OCI-LY3 (cell line): Measurements from ENCODE around the gene PAPSS2.
A peak's percentile ranks its signal among the peaks of the same experiment; 100 is the strongest.

Experiments
- H2AFZ ChIP-seq: fragments of 200-600, 300-600 bp; shearing (Covaris generic); 2 replicates; pipeline ENCODE4 v1.6.0; 2014; ENCODE audit warnings: antibody characterized with exemption, low read depth, low read length
- H3K27ac ChIP-seq: fragments of 200-600, 300-600 bp; sonication (generic); 2 replicates; pipeline ENCODE4 v1.5.1; 2014; ENCODE audit warnings: mild to moderate bottlenecking, low read length, moderate library complexity, mixed read lengths
- H3K27me3 ChIP-seq: fragments of 200-600, 300-600 bp; sonication (generic); 2 replicates; pipeline ENCODE4 v1.6.1; 2014; ENCODE audit warnings: low read depth, low read length, mixed read lengths
- H3K36me3 ChIP-seq: fragments of 200-600, 300-600 bp; sonication (generic); replicated peaks from 2 replicates; pipeline ENCODE3; 2014; ENCODE audit warnings: low read depth, low read length, mixed read lengths
- H3K4me1 ChIP-seq: fragments of 300-600, 200-600 bp; sonication (generic); 2 replicates; pipeline ENCODE4 v1.6.1; 2014; ENCODE audit warnings: low read length, mixed read lengths
- H3K4me2 ChIP-seq: fragments of 200-600, 300-600 bp; sonication (generic); 2 replicates; pipeline ENCODE4 v1.6.1; 2014; ENCODE audit warnings: low read length, mixed read lengths
- H3K4me3 ChIP-seq: fragments of 300-600, 200-600 bp; sonication (generic); 2 replicates; pipeline ENCODE4 v1.5.1; 2014; ENCODE audit warnings: antibody characterized with exemption, mild to moderate bottlenecking, low read length, moderate library complexity
- H3K79me2 ChIP-seq: fragments of 300-600, 200-600 bp; shearing (Covaris generic); 2 replicates; pipeline ENCODE4 v1.6.1; 2014; ENCODE audit warnings: mild to moderate bottlenecking, low read length, mixed read lengths
- H3K9ac ChIP-seq: fragments of 300-600, 200-600 bp; shearing (Covaris generic); 2 replicates; pipeline ENCODE4 v1.6.0; 2014; ENCODE audit warnings: mild to moderate bottlenecking, low read length, moderate library complexity
- H3K9me3 ChIP-seq: fragments of 200-600, 300-600 bp; shearing (Covaris generic); 2 replicates; pipeline ENCODE4 v1.6.1; 2014; ENCODE audit warnings: low read length, mixed read lengths; ENCODE audit not compliant: insufficient read depth
- H4K20me1 ChIP-seq: fragments of 200-600, 300-600 bp; sonication (generic); 2 replicates; pipeline ENCODE4 v1.6.1; 2016; ENCODE audit warnings: low read length, mixed read lengths; ENCODE audit not compliant: insufficient read depth
- EZH2phosphoT487 ChIP-seq: fragments of 200-600 bp; shearing (Covaris generic); IDR thresholded peaks from 2 replicates; pipeline ENCODE4 v1.6.1; 2018; ENCODE audit warnings: antibody characterized with exemption, mixed run types, low read depth
- TF ChIP-seq, protein P1 (sequence below): fragments of 200-600, 300-600 bp; sonication (generic); IDR thresholded peaks from 2 replicates; pipeline ENCODE4 v1.5.1; 2014; ENCODE audit warnings: antibody characterized with exemption, low read length, low read depth

Gene PAPSS2

DNA sequence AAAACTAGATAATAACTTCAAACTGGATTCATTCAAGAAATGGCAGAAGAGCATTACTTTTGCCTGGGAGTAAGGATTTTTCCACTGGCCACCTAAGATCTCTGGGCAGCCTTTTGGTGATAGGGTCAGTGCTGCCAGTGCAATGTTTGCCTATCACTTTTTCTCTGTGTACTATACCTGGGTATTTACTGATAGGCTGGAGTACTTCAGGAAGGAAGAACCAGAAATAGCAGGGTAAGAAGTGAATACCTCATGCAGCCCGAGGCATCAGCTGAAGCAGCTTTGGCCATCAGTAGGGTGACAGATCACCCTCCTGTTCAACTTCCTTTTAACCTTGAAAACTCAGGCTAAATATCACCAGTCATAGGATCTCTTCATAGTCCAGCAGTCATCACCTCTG is 5.5 kb upstream of the PAPSS2 start:
- Histone ChIP-seq H3K27ac (no peak overlapping the region), H2AFZ (no peak overlapping the region), H3K9me3 (no peaks in the 10 kb centered on the region), H3K79me2 (no peaks in the 10 kb centered on the region), H3K4me3 (no peak overlapping the region), H3K4me1 (no peaks in the 10 kb centered on the region), H3K27me3 (no peaks in the 10 kb centered on the region), H3K4me2 (no peak overlapping the region), H3K36me3 (no peaks in the 10 kb centered on the region), H4K20me1 (no peaks in the 10 kb centered on the region), H3K9ac (no peak overlapping the region)
- no peak for TF ChIP-seq EZH2phosphoT487
- TF ChIP-seq, protein P1, sequence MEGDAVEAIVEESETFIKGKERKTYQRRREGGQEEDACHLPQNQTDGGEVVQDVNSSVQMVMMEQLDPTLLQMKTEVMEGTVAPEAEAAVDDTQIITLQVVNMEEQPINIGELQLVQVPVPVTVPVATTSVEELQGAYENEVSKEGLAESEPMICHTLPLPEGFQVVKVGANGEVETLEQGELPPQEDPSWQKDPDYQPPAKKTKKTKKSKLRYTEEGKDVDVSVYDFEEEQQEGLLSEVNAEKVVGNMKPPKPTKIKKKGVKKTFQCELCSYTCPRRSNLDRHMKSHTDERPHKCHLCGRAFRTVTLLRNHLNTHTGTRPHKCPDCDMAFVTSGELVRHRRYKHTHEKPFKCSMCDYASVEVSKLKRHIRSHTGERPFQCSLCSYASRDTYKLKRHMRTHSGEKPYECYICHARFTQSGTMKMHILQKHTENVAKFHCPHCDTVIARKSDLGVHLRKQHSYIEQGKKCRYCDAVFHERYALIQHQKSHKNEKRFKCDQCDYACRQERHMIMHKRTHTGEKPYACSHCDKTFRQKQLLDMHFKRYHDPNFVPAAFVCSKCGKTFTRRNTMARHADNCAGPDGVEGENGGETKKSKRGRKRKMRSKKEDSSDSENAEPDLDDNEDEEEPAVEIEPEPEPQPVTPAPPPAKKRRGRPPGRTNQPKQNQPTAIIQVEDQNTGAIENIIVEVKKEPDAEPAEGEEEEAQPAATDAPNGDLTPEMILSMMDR: no peak

DNA sequence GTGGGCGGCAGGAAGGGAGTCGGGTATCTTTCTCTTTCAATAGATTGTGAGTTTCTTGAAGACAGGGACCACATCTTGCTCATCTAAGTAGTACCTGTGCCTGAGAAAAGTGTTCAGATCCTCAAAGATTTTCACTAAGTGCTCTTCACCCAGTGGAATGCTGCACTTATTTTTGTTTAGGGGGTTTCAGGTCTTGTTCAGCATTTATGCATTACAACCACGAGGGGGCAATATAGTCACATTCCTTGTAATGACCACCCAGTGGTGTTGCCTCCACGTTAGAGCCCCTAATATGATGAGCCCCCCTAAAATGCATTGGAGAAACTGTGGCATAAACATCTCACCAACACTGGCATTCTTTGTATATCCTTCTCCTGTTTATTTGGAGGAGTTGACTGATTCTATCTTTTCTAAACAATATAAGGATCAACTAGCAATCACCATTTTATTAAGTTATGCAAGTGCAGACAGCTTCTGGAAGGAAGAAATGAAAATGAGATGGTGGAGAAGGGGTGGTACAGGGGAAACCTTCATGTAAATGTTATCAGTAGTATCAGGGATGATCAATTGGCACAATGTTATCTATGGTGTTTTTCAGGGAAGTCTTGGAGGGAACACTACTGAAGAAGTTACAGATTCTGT is 3.1 kb upstream of the PAPSS2 start:
- Histone ChIP-seq H3K4me2 (peak overlapping the region; percentile 37; the same call in 1 of the 2 replicates), H3K27me3 (0 out of 2 replicates have a peak, but pooled peaks cover 15% of the 10 kb centered on the region), H3K4me3 (no peak overlapping the region), H3K36me3 (no peaks in the 10 kb centered on the region), H3K9ac (no peak overlapping the region), H3K27ac (no peak overlapping the region), H3K4me1 (no peaks in the 10 kb centered on the region), H3K9me3 (no peaks in the 10 kb centered on the region), H3K79me2 (no peaks in the 10 kb centered on the region), H4K20me1 (no peaks in the 10 kb centered on the region), H2AFZ (0 out of 2 replicates have a peak overlapping the region, but pooled peaks have one; percentile 45)
- no peak for TF ChIP-seq EZH2phosphoT487
- TF ChIP-seq, protein P1: peak; percentile 65

DNA sequence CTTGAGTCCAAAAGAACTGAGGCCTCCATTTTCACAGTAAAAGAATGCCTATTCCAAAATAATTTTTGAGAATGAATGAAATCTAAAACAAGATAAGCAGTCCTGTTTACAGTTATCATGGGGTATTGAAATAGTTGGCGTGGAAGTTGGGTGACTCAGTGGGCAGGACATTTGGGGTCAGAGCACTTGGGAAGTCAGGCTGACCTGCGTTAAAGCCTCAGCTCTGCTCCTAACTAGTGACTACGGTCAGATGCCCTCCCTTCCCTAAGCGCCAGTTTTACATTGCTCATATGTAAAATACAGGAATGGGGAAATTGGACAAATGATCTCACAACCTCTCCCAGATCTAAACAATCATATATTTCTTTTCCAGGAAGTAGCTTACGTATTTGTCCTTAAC is 2.3 kb upstream of the PAPSS2 start:
- Histone ChIP-seq H3K27ac (no peak overlapping the region), H3K79me2 (no peaks in the 10 kb centered on the region), H3K27me3 (0 out of 2 replicates have a peak, but pooled peaks cover 15% of the 10 kb centered on the region), H4K20me1 (no peaks in the 10 kb centered on the region), H3K9me3 (no peaks in the 10 kb centered on the region), H3K4me3 (no peak overlapping the region), H3K36me3 (no peaks in the 10 kb centered on the region), H2AFZ (peak overlapping the region; percentile 45; the same call in 1 of the 2 replicates), H3K4me2 (no peak overlapping the region), H3K9ac (no peak overlapping the region), H3K4me1 (no peaks in the 10 kb centered on the region)
- TF ChIP-seq, protein P1: no peak
- TF ChIP-seq EZH2phosphoT487: no peak

DNA sequence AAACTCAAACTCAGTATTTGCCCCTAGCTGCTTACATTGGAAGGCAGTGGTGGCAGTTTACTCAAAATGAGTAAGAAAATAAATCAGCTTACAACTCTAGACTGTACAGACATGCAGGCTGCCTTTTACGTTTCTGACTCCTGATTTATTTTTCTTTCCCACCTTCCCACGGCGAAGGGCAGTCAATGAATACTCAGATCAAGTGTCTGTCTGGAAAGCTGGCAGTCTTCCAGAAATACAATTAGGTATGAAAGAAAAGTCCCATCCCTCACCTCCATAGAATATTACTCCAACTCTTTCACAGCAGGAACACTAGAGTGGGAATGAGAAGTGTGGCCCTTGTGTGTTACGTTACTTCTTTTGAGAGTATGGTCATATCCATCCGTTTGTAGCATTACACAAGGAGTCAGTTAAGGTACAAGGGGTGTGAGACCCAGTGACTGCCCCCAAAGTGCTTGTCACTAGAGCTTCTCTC is 1.3 kb upstream of the PAPSS2 start:
- no peak for TF ChIP-seq EZH2phosphoT487
- TF ChIP-seq, protein P1: no peak
- H3K4me1 ChIP-seq: no peaks in the 10 kb centered on the region
- H2AFZ ChIP-seq: no peak overlapping the region
- no peak overlapping the region for H3K4me2 ChIP-seq
- H4K20me1 ChIP-seq: no peaks in the 10 kb centered on the region
- H3K4me3 ChIP-seq: no peak overlapping the region
- no peak overlapping the region for H3K27ac ChIP-seq
- H3K9me3 ChIP-seq: no peaks in the 10 kb centered on the region
- H3K36me3 ChIP-seq: no peaks in the 10 kb centered on the region
- no peak overlapping the region for H3K9ac ChIP-seq
- 0 out of 2 replicates have a peak, but pooled peaks cover 15% of the 10 kb centered on the region for H3K27me3 ChIP-seq
- H3K79me2 ChIP-seq: no peaks in the 10 kb centered on the region
